IMR-90 (cell line): Measurements from ENCODE around the gene CTCFL. TPM values are rescaled to one million over a fixed set of nuclear protein-coding genes. Genes with fewer than 3 reads are reported as not detected.

Source experiments
- polyA plus RNA-seq, 3 experiments: library from polyadenylated mRNA; depleted of rRNA; stranded (reverse); fragments of >200 nt; gene quantifications; 2 replicates each; pipeline ENCODE4 v1.2.3, GENCODE V29; 2012; ENCODE audit warnings: low replicate concordance in 1 of 3
- total RNA-seq: library from RNA; depleted of rRNA; stranded (reverse); fragments of >200 nt; gene quantifications from 2 replicates; pipeline ENCODE4 v1.2.3, GENCODE V29; 2012; rRNA removed

Gene CTCFL
- total and polyA plus RNA-seq, 2 of the 4 experiments (the other 2 are of a cell fraction): not detected

Other genes with a start within 250 kb of the CTCFL start
- gene SPO11, start 195.3 kb downstream of the CTCFL start, total RNA-seq: not detected in 2 replicates
- gene SPO11, start 195.3 kb downstream of the CTCFL start, polyA plus RNA-seq (2012; rRNA removed): not detected in 2 replicates
- 32.5 and 32.8 TPM in 2 replicates for gene RAE1, start 173.9 kb downstream of the CTCFL start, total RNA-seq
- gene RAE1, start 173.9 kb downstream of the CTCFL start, polyA plus RNA-seq (2012; rRNA removed): 58.4 and 80.5 TPM in 2 replicates
- 5.2 and 6.9 TPM in 2 replicates for gene RBM38, start 133.7 kb downstream of the CTCFL start, total RNA-seq
- 11.9 and 14.6 TPM in 2 replicates for gene RBM38, start 133.7 kb downstream of the CTCFL start, polyA plus RNA-seq (2012; rRNA removed)
- not detected in 2 replicates for gene PCK1, start 36.0 kb upstream of the CTCFL start, total RNA-seq
- not detected in 2 replicates for gene PCK1, start 36.0 kb upstream of the CTCFL start, polyA plus RNA-seq (2012; rRNA removed)
- gene ZBP1, start 95.3 kb upstream of the CTCFL start, total RNA-seq: not detected in 2 replicates
- not detected in 2 replicates for gene ZBP1, start 95.3 kb upstream of the CTCFL start, polyA plus RNA-seq (2012; rRNA removed)
- 1.4 and 2.0 TPM in 2 replicates for gene PMEPA1, start 184.9 kb upstream of the CTCFL start, total RNA-seq
- 6.9 and 11.0 TPM in 2 replicates for gene PMEPA1, start 184.9 kb upstream of the CTCFL start, polyA plus RNA-seq (2012; rRNA removed)